ENCODE results near the gene GANC. TPM values are rescaled to one million over a fixed set of nuclear protein-coding genes. Genes with fewer than 3 reads are reported as not detected.

The GANC gene
- total RNA-seq, 2 experiments from 2014 or later, result 23.5 to 26.1 TPM

GRCh38 chr15:42270551-42270950, 2.5 kb upstream of the GANC start:
- H3K4me3 Mint-ChIP-seq, result no peak overlapping the region
- no peak overlapping the region for H3K27ac Mint-ChIP-seq
- DNase-seq, result no peak
- H3K27me3 Mint-ChIP-seq, result no peaks in the 10 kb centered on the region
- peaks cover 23% of the 10 kb centered on the region for H3K36me3 Mint-ChIP-seq
- POLR2A ChIA-PET, result interaction anchor here (0.6 kb wide), 1 partner anchor 28 kb away, joined by 3 read pairs; no protein-coding TSS in a partner anchor
- intact Hi-C loops (cut with micrococcal nuclease), result loop anchor here (5.0 to 10.0 kb wide), 3 partner anchors 222 to 336 kb away; partner anchors contain the start of genes STARD9 and ZNF106
- peaks cover 45% of the 10 kb centered on the region for H3K4me1 Mint-ChIP-seq (ENCODE audit: low read depth)
- no peaks in the 10 kb centered on the region for H3K9me3 Mint-ChIP-seq
- CTCF ChIA-PET, result interaction anchor here (0.8 to 0.9 kb wide), 2 partner anchors 43 to 210 kb away, joined by 3 read pairs; no protein-coding TSS in a partner anchor

GRCh38 chr15:42270996-42271395, 2.0 kb upstream of the GANC start:
- Mint-ChIP-seq H3K4me1 (ENCODE audit: low read depth) (peaks cover 45% of the 10 kb centered on the region), H3K27ac (peak overlapping the region; percentile 46), H3K27me3 (no peaks in the 10 kb centered on the region), H3K4me3 (peak overlapping the region; percentile 31), H3K9me3 (no peaks in the 10 kb centered on the region), H3K36me3 (peaks cover 20% of the 10 kb centered on the region)
- no peak for DNase-seq
- CTCF ChIA-PET, result interaction anchor here (0.8 to 0.9 kb wide), 2 partner anchors 43 to 210 kb away, joined by 3 read pairs; no protein-coding TSS in a partner anchor
- POLR2A ChIA-PET, result interaction anchor here (0.6 kb wide), 1 partner anchor 29 kb away, joined by 3 read pairs; no protein-coding TSS in a partner anchor
- intact Hi-C loops (cut with micrococcal nuclease), result loop anchor here (5.0 to 10.0 kb wide), 3 partner anchors 221 to 336 kb away; partner anchors contain the start of genes STARD9 and ZNF106

- peaks cover 15% of the 10 kb centered on the region for H3K36me3 Mint-ChIP-seq
- intact Hi-C loops (cut with micrococcal nuclease), result loop anchor here (1.0 to 10.0 kb wide), 8 partner anchors 65 to 832 kb away; partner anchors contain the start of genes STARD9, TTBK2, UBR1 and VPS39
- H3K4me1 Mint-ChIP-seq (ENCODE audit: low read depth), result peaks cover 40% of the 10 kb centered on the region
- peak; percentile 79 for DNase-seq
- H3K9me3 Mint-ChIP-seq, result no peaks in the 10 kb centered on the region
- no peaks in the 10 kb centered on the region for H3K27me3 Mint-ChIP-seq
- CTCF ChIA-PET, result interaction anchor here (0.8 to 1.4 kb wide), 2 partner anchors 9 to 500 kb away, joined by 3 to 4 read pairs; partner anchors contain the start of gene MAPKBP1
- H3K4me3 Mint-ChIP-seq, result peak overlapping the region; percentile 99
- POLR2A ChIA-PET, result interaction anchor here (0.6 to 1.3 kb wide), 5 partner anchors 12 to 221 kb away, joined by 3 to 7 read pairs (median 6); partner anchors contain the start of genes SNAP23 and VPS39
- peak overlapping the region; percentile 99 for H3K27ac Mint-ChIP-seq
These were observed 1.1 kb downstream of the GANC start for GRCh38 chr15:42273900-42274701.

- ChIA-PET POLR2A (interaction anchor here (1.2 kb wide), 1 partner anchor 67 kb away, joined by 7 read pairs; the partner anchor contains the start of gene VPS39), CTCF (interaction anchor here (1.4 kb wide), 1 partner anchor 501 kb away, joined by 3 read pairs; the partner anchor contains the start of gene MAPKBP1)
- Mint-ChIP-seq H3K4me3 (peak overlapping the region; percentile 99), H3K4me1 (ENCODE audit: low read depth) (peaks cover 40% of the 10 kb centered on the region), H3K27ac (peak overlapping the region; percentile 99), H3K9me3 (no peaks in the 10 kb centered on the region), H3K36me3 (peaks cover 18% of the 10 kb centered on the region), H3K27me3 (no peaks in the 10 kb centered on the region)
- intact Hi-C loops (cut with micrococcal nuclease), result loop anchor here (5.0 to 10.0 kb wide), 3 partner anchors 218 to 340 kb away; partner anchors contain the start of genes STARD9 and ZNF106
- DNase-seq, result peak; percentile 9
These were observed 1.6 kb downstream of the GANC start for GRCh38 chr15:42274702-42274989.

GRCh38 chr15:42275780-42276391, 2.9 kb downstream of the GANC start:
- ChIA-PET POLR2A (no interaction called here), CTCF (interaction anchor here (1.4 kb wide), 1 partner anchor 502 kb away, joined by 3 read pairs; the partner anchor contains the start of gene MAPKBP1)
- peak overlapping the region; percentile 99 for H3K27ac Mint-ChIP-seq
- no peaks in the 10 kb centered on the region for H3K27me3 Mint-ChIP-seq
- intact Hi-C loops (cut with micrococcal nuclease), result loop anchor here (10.0 kb wide), 2 partner anchors 299 to 341 kb away; partner anchors contain the start of gene STARD9
- no peaks in the 10 kb centered on the region for H3K9me3 Mint-ChIP-seq
- peaks cover 16% of the 10 kb centered on the region for H3K36me3 Mint-ChIP-seq
- peaks cover 29% of the 10 kb centered on the region for H3K4me1 Mint-ChIP-seq (ENCODE audit: low read depth)
- peak overlapping the region; percentile 99 for H3K4me3 Mint-ChIP-seq
- no peak for DNase-seq

- H3K4me3 Mint-ChIP-seq, result no peak overlapping the region
- intact Hi-C loops (cut with micrococcal nuclease), result loop anchor here (10.0 kb wide), 2 partner anchors 298 to 342 kb away; partner anchors contain the start of gene STARD9
- H3K27me3 Mint-ChIP-seq, result no peaks in the 10 kb centered on the region
- DNase-seq, result no peak
- peaks cover 13% of the 10 kb centered on the region for H3K36me3 Mint-ChIP-seq
- ChIA-PET CTCF (no interaction called here), POLR2A (interaction anchor here (0.6 kb wide), 1 partner anchor 539 kb away, joined by 3 read pairs; no protein-coding TSS in a partner anchor)
- peaks cover 22% of the 10 kb centered on the region for H3K4me1 Mint-ChIP-seq (ENCODE audit: low read depth)
- H3K27ac Mint-ChIP-seq, result no peak overlapping the region
- H3K9me3 Mint-ChIP-seq, result no peaks in the 10 kb centered on the region
These were observed 3.8 kb downstream of the GANC start for GRCh38 chr15:42276762-42277161.

- ChIA-PET POLR2A (no interaction called here), CTCF (no interaction called here)
These were observed 6.3 kb downstream of the GANC start for GRCh38 chr15:42279234-42279723.

GRCh38 chr15:42282344-42282743, 9.3 kb downstream of the GANC start:
- POLR2A ChIA-PET, result no interaction called here
- CTCF ChIA-PET, result no interaction called here
- Mint-ChIP-seq H3K4me3 (no peak overlapping the region), H3K27ac (no peak overlapping the region), H3K36me3 (peaks cover 14% of the 10 kb centered on the region), H3K4me1 (ENCODE audit: low read depth) (no peaks in the 10 kb centered on the region), H3K27me3 (no peaks in the 10 kb centered on the region), H3K9me3 (no peaks in the 10 kb centered on the region)
- no peak for DNase-seq
- intact Hi-C loops (cut with micrococcal nuclease), result no loop called here

More at GRCh38 chr15:42279234-42279723, 6.3 kb downstream of the GANC start:
- no peak overlapping the region for H3K4me3 Mint-ChIP-seq
- H3K4me1 Mint-ChIP-seq (ENCODE audit: low read depth), result peaks cover 16% of the 10 kb centered on the region
- H3K36me3 Mint-ChIP-seq, result peaks cover 12% of the 10 kb centered on the region
- H3K27ac Mint-ChIP-seq, result no peak overlapping the region
- no peak for DNase-seq
- no peaks in the 10 kb centered on the region for H3K9me3 Mint-ChIP-seq
- H3K27me3 Mint-ChIP-seq, result no peaks in the 10 kb centered on the region
- intact Hi-C loops (cut with micrococcal nuclease), result loop anchor here (10.0 kb wide), 2 partner anchors 296 to 344 kb away; partner anchors contain the start of gene STARD9

- ChIA-PET CTCF (interaction anchor here (0.8 kb wide), 1 partner anchor 9 kb away, joined by 4 read pairs; the partner anchor contains the start of gene TMEM87A), POLR2A (no interaction called here)
- DNase-seq, result no peak
- no peaks in the 10 kb centered on the region for H3K9me3 Mint-ChIP-seq
- no peak overlapping the region for H3K4me3 Mint-ChIP-seq
- H3K27me3 Mint-ChIP-seq, result no peaks in the 10 kb centered on the region
- intact Hi-C loops (cut with micrococcal nuclease), result no loop called here
- peaks cover 14% of the 10 kb centered on the region for H3K36me3 Mint-ChIP-seq
- no peak overlapping the region for H3K27ac Mint-ChIP-seq
- H3K4me1 Mint-ChIP-seq (ENCODE audit: low read depth), result no peaks in the 10 kb centered on the region
These were observed 9.9 kb downstream of the GANC start for GRCh38 chr15:42282926-42283325.

GRCh38 chr15:42283671-42284070, 10.7 kb downstream of the GANC start:
- CTCF ChIA-PET, result interaction anchor here (0.8 kb wide), 1 partner anchor 10 kb away, joined by 4 read pairs; the partner anchor contains the start of gene TMEM87A
- Mint-ChIP-seq H3K27ac (no peak overlapping the region), H3K4me1 (ENCODE audit: low read depth) (no peaks in the 10 kb centered on the region), H3K27me3 (no peaks in the 10 kb centered on the region), H3K36me3 (peaks cover 14% of the 10 kb centered on the region), H3K9me3 (no peaks in the 10 kb centered on the region), H3K4me3 (no peak overlapping the region)
- no peak for DNase-seq
- intact Hi-C loops (cut with micrococcal nuclease), result no loop called here
- POLR2A ChIA-PET, result no interaction called here

GRCh38 chr15:42284551-42284950, 11.6 kb downstream of the GANC start:
- H3K27ac Mint-ChIP-seq, result no peak overlapping the region
- no peaks in the 10 kb centered on the region for H3K27me3 Mint-ChIP-seq
- H3K9me3 Mint-ChIP-seq, result no peaks in the 10 kb centered on the region
- peaks cover 13% of the 10 kb centered on the region for H3K36me3 Mint-ChIP-seq
- POLR2A ChIA-PET, result no interaction called here
- intact Hi-C loops (cut with micrococcal nuclease), result no loop called here
- no peaks in the 10 kb centered on the region for H3K4me1 Mint-ChIP-seq (ENCODE audit: low read depth)
- CTCF ChIA-PET, result no interaction called here
- no peak for DNase-seq
- H3K4me3 Mint-ChIP-seq, result no peak overlapping the region
